Trophoblast cell (in vitro differentiated cells and primary cell): ENCODE data around the gene TPSB2.
A peak's percentile ranks its signal among the peaks of the same experiment; 100 is the strongest.

Source experiments
- DNase-seq, 2 donors: peaks; one replicate each; pipeline ENCODE4 v3.0.0-alpha.2; 2016
- H2AFZ ChIP-seq: 2 replicates; pipeline ENCODE4 v1.6.1; 2013; ENCODE audit warnings: low read length, moderate library complexity, mild to moderate bottlenecking; ENCODE audit not compliant: insufficient read depth, poor library complexity
- H2AK5ac ChIP-seq: 2 replicates; pipeline ENCODE4 v1.6.1; 2013; ENCODE audit warnings: mild to moderate bottlenecking, low read length
- H2BK120ac ChIP-seq: 2 replicates; pipeline ENCODE4 v1.6.1; 2013; ENCODE audit warnings: low read length, mild to moderate bottlenecking, moderate library complexity; ENCODE audit not compliant: insufficient read depth, poor library complexity
- H2BK12ac ChIP-seq: 2 replicates; pipeline ENCODE4 v1.6.1; 2013; ENCODE audit warnings: mild to moderate bottlenecking, low read length, moderate library complexity
- H2BK5ac ChIP-seq: 2 replicates; pipeline ENCODE4 v1.6.1; 2013; ENCODE audit warnings: low read length, low read depth, moderate library complexity, mild to moderate bottlenecking; ENCODE audit not compliant: poor library complexity
- H3K14ac ChIP-seq: 2 replicates; pipeline ENCODE4 v1.6.1; 2013; ENCODE audit warnings: mild to moderate bottlenecking, low read length
- H3K18ac ChIP-seq: 2 replicates; pipeline ENCODE4 v1.6.1; 2013; ENCODE audit warnings: mild to moderate bottlenecking, low read length
- H3K23ac ChIP-seq: 2 replicates; pipeline ENCODE4 v1.6.1; 2013; ENCODE audit warnings: low read length
- H3K27ac ChIP-seq: 2 replicates; pipeline ENCODE4 v1.5.1; 2013; ENCODE audit warnings: low read depth, mild to moderate bottlenecking, inconsistent platforms, low read length, moderate library complexity
- H3K27me3 ChIP-seq: 2 replicates; pipeline ENCODE4 v1.6.1; 2013; ENCODE audit warnings: inconsistent platforms, mild to moderate bottlenecking, low read length, moderate library complexity; ENCODE audit not compliant: insufficient read depth
- H3K36me3 ChIP-seq, 2 experiments: 1 replicate in 1 of 2; 2 replicates in 1 of 2; pipeline ENCODE4 v1.6.1; 2013; ENCODE audit warnings: low read length in 2 of 2, mild to moderate bottlenecking in 2 of 2, moderate library complexity in 1 of 2; ENCODE audit not compliant: insufficient read depth in 2 of 2, control insufficient read depth in 1 of 2
- H3K4ac ChIP-seq: 2 replicates; pipeline ENCODE4 v1.6.1; 2013; ENCODE audit warnings: low read depth, mild to moderate bottlenecking, low read length, moderate library complexity
- H3K4me1 ChIP-seq, 2 experiments: 1 replicate in 1 of 2; 2 replicates in 1 of 2; pipeline ENCODE4 v1.6.1; 2013; ENCODE audit warnings: low read length in 2 of 2, mild to moderate bottlenecking in 2 of 2, moderate library complexity in 1 of 2; ENCODE audit not compliant: insufficient read depth in 2 of 2, control insufficient read depth in 1 of 2
- H3K4me2 ChIP-seq: 2 replicates; pipeline ENCODE4 v1.6.1; 2013; ENCODE audit warnings: inconsistent platforms, mild to moderate bottlenecking, low read length, moderate library complexity
- H3K4me3 ChIP-seq: 2 replicates; pipeline ENCODE4 v1.5.1; 2013; ENCODE audit warnings: mild to moderate bottlenecking, low read depth, low read length, inconsistent platforms
- H3K79me1 ChIP-seq: one replicate; pipeline ENCODE4 v1.6.1; 2013; ENCODE audit warnings: low read length
- H3K79me2 ChIP-seq: 2 replicates; pipeline ENCODE4 v1.6.1; 2013; ENCODE audit warnings: low read length, mild to moderate bottlenecking; ENCODE audit not compliant: control insufficient read depth, insufficient read depth, poor library complexity
- H3K9ac ChIP-seq: 2 replicates; pipeline ENCODE4 v1.6.1; 2013; ENCODE audit warnings: mild to moderate bottlenecking, low read length
- H3K9me3 ChIP-seq: 2 replicates; pipeline ENCODE4 v1.6.1; 2013; ENCODE audit warnings: low read depth, mild to moderate bottlenecking, control low read depth, inconsistent platforms, low read length; ENCODE audit not compliant: insufficient read depth
- H4K12ac ChIP-seq: 2 replicates; pipeline ENCODE4 v1.6.1; 2013; ENCODE audit warnings: low read depth, mild to moderate bottlenecking, low read length, moderate library complexity
- H4K8ac ChIP-seq: 2 replicates; pipeline ENCODE4 v1.6.1; 2013; ENCODE audit warnings: low read depth, mild to moderate bottlenecking, low read length, moderate library complexity
- H4K91ac ChIP-seq: one replicate; pipeline ENCODE4 v1.6.1; 2013; ENCODE audit warnings: low read depth, mild to moderate bottlenecking, low read length, moderate library complexity
- WGBS: extraction: QIAGEN DNeasy Blood & Tissue Kit; methylation state at CpG from one replicate; pipeline ENCODE4 v1.1.7; 2013; ENCODE audit warnings: missing lambda C conversion rate; ENCODE audit not compliant: insufficient read length, insufficient coverage; ENCODE audit errors: extremely low coverage; 5-methylcytosine and 5-hydroxymethylcytosine counted together

The TPSB2 gene

DNA sequence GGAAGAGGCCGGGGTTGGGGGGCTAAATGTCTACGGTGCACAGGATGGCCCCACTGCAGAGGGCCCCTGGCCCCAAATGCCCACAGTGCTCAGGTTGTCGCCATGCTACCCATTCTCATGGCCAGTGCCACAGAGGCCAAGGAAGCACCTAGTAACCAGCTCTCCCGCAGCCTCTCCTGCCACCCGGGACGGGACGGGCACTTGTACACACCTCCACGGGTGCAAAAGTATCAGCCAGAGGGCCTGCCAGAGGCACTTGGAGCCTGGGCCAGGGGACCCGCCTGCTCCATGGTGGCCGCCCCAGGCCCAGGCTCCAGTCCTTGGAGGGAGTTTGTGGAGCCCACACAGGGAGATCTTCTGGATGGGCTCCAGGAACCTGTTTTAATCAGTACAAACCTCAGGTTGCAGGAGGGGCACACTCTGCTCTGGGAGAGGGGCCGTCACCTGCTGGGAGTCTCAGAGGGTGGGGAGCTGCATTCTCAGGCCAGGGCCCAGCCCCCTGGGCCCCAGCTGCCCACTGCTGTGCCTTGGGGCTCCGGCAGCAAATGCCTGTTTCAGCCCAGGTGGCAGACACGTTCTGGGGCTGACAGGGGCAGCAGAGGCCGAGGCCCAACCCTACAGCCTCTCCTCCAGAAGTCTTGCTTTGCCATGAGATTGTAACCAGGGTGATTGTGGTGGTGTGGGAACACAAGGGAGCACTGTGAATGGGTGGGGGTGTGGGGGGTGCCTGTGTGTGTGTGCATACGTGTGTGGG is 33.8 kb upstream of the TPSB2 start:
- Histone ChIP-seq H2BK12ac (no peak overlapping the region), H2AK5ac (no peak overlapping the region), H3K36me3 (no peaks in the 10 kb centered on the region), H3K4me3 (peak overlapping the region; percentile 6), H2BK5ac (no peak overlapping the region), H3K14ac (no peak overlapping the region), H3K18ac (no peak overlapping the region), H4K12ac (no peak overlapping the region), H3K27me3 (peaks cover 4% of the 10 kb centered on the region), H4K91ac (no peak overlapping the region), H3K27ac (no peak overlapping the region), H3K23ac (peak overlapping the region; percentile 19), H2BK120ac (no peak overlapping the region), H3K79me2 (no peaks in the 10 kb centered on the region), H2AFZ (no peak overlapping the region), H3K4me2 (no peak overlapping the region), H3K4me1 (no peaks in the 10 kb centered on the region), H3K79me1 (no peaks in the 10 kb centered on the region), H3K9ac (no peak overlapping the region), H4K8ac (no peak overlapping the region), H3K9me3 (peaks cover 13% of the 10 kb centered on the region), H3K4ac (no peak overlapping the region)
- DNase-seq: peak in 1 of 2 donors; percentile 39
- WGBS: no CpG with 5 or more reads among the region's 15 CpGs

DNA sequence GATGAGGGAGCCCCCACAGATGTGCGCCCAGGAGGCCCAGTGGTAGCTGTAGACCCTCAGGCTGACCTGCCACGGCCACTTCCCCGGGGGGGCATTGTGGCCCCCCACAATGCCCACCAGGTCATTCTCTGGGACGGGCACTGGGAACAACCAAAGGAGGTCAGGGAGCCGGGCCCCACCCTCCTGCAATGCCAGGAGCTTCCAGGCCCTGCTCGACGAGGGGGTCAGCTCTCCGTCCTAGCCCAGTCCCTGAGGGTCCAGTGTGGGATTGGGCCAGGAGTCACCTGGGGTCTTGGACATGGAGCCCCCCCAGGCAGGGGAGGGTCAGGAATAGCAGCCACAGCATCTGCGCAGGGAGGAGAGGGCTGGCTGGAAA is 32.9 kb upstream of the TPSB2 start:
- Histone ChIP-seq H2AK5ac (no peak overlapping the region), H3K18ac (no peak overlapping the region), H3K4ac (no peak overlapping the region), H3K9me3 (peaks cover 13% of the 10 kb centered on the region), H3K4me1 (no peaks in the 10 kb centered on the region), H2BK5ac (no peak overlapping the region), H2BK120ac (no peak overlapping the region), H3K79me1 (no peaks in the 10 kb centered on the region), H3K23ac (no peak overlapping the region), H3K79me2 (no peaks in the 10 kb centered on the region), H2AFZ (no peak overlapping the region), H2BK12ac (no peak overlapping the region), H3K4me3 (no peak overlapping the region), H3K36me3 (no peaks in the 10 kb centered on the region), H3K27ac (no peak overlapping the region), H3K27me3 (peaks cover 4% of the 10 kb centered on the region), H3K14ac (no peak overlapping the region), H3K9ac (no peak overlapping the region), H4K91ac (no peak overlapping the region), H3K4me2 (no peak overlapping the region), H4K8ac (no peak overlapping the region), H4K12ac (no peak overlapping the region)
- WGBS: no CpG with 5 or more reads among the region's 9 CpGs
- DNase-seq: no peak

DNA sequence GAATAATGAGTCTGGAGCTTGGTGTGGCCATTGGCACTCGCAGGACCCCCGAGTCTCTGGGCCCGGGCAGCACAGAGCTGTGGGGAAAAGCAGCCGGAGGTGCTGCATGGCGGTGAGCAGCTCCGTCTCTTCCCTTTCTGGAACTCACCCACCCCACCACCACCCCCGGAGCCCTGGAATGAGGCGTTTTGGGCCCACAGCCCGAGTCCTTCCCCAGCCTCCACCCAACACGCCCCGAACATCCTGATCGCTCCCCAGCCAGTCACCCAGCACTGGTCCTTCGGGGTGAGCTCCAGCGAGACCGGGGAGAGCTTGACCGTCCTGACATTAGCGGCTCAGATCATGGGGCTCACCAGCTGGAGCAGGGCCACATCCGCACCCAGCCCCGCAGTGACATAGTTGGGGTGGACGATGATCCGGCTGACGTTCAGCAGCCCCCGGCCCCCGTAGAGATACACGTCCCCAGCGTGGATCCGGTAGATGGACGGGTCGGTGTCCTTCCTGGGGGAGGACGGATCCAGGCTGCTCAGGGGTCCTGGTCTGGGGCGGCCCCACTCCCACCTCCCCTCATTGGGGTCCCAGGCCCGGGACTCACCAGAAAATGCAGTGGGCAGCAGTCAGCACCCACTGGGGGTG is 32.3 kb upstream of the TPSB2 start:
- no peaks in the 10 kb centered on the region for H3K79me1 ChIP-seq
- no peak overlapping the region for H3K23ac ChIP-seq
- H4K91ac ChIP-seq: no peak overlapping the region
- no peak overlapping the region for H3K4ac ChIP-seq
- H3K9me3 ChIP-seq: peaks cover 13% of the 10 kb centered on the region
- H3K4me3 ChIP-seq: no peak overlapping the region
- H3K18ac ChIP-seq: no peak overlapping the region
- no peak overlapping the region for H3K27ac ChIP-seq
- no peak overlapping the region for H4K12ac ChIP-seq
- no peaks in the 10 kb centered on the region for H3K79me2 ChIP-seq
- H2AK5ac ChIP-seq: no peak overlapping the region
- no peak overlapping the region for H4K8ac ChIP-seq
- no peaks in the 10 kb centered on the region for H3K36me3 ChIP-seq
- H3K4me1 ChIP-seq: no peaks in the 10 kb centered on the region
- H3K27me3 ChIP-seq: peaks cover 4% of the 10 kb centered on the region
- DNase-seq: no peak
- H2BK5ac ChIP-seq: no peak overlapping the region
- no peak overlapping the region for H3K4me2 ChIP-seq
- no CpG with 5 or more reads among the region's 32 CpGs for WGBS
- no peak overlapping the region for H2BK120ac ChIP-seq
- no peak overlapping the region for H3K14ac ChIP-seq
- no peak overlapping the region for H2BK12ac ChIP-seq
- H3K9ac ChIP-seq: no peak overlapping the region
- H2AFZ ChIP-seq: no peak overlapping the region

DNA sequence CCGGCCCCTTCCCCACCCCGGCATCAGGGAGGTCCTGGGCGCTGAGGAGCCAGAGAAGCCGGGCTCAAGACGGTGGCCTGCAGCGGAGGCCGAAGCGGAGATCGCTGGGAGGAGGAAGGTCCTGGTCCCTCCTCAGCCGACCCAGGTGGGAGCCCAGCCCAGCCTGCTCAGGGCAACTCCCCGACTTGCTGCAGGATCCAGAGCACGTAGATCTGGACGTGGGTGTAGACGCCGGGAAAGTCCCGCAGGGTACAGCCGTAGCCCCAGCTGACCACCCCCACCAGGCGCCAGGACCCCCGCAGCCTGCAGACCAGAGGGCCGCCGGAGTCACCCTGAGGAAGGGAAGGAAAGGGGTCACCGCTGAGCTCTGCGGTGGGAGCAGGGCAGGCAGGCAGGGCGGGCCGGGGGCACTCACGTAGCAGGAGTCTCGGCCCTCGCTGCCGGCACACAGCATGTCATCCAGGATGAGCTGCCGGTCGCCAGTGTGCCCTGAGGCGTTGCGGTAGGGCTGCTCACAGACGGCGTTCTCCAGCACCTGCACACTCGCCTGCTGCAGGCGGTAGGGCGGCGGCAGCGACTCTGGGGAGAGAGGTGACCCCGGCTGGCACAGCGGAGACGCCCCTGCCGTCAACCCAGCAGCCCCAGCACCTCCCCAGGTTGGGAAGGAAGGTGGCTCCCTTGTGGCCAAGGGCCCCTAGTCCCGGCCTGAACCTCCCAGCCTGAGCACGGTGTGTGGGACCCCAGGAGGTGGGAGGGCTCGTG is 31.3 kb upstream of the TPSB2 start:
- H3K23ac ChIP-seq: no peak overlapping the region
- no peak overlapping the region for H3K4me2 ChIP-seq
- no peak overlapping the region for H2BK120ac ChIP-seq
- H3K9ac ChIP-seq: no peak overlapping the region
- no peak overlapping the region for H2BK12ac ChIP-seq
- H3K27ac ChIP-seq: no peak overlapping the region
- H4K91ac ChIP-seq: no peak overlapping the region
- no peak overlapping the region for H2BK5ac ChIP-seq
- DNase-seq: peak; percentile 85 to 94
- WGBS: no CpG with 5 or more reads among the region's 47 CpGs
- H3K18ac ChIP-seq: no peak overlapping the region
- no peak overlapping the region for H3K14ac ChIP-seq
- no peak overlapping the region for H4K12ac ChIP-seq
- no peaks in the 10 kb centered on the region for H3K79me2 ChIP-seq
- H3K4ac ChIP-seq: no peak overlapping the region
- peaks cover 13% of the 10 kb centered on the region for H3K9me3 ChIP-seq
- H3K27me3 ChIP-seq: peaks cover 4% of the 10 kb centered on the region
- no peak overlapping the region for H3K4me3 ChIP-seq
- H3K79me1 ChIP-seq: no peaks in the 10 kb centered on the region
- no peak overlapping the region for H2AK5ac ChIP-seq
- no peaks in the 10 kb centered on the region for H3K4me1 ChIP-seq
- no peak overlapping the region for H4K8ac ChIP-seq
- no peak overlapping the region for H2AFZ ChIP-seq
- H3K36me3 ChIP-seq: no peaks in the 10 kb centered on the region
